ENCODE data around the gene FUT4. TPM values are rescaled to one million over a fixed set of nuclear protein-coding genes. Genes with fewer than 3 reads are reported as not detected.

Gene FUT4
- total RNA-seq, 2 experiments from 2014 or later: 1.2 to 1.5 TPM

GRCh38 chr11:94557421-94557820 is 13.7 kb downstream of the FUT4 start:
- Histone ChIP-seq H3K79me2 (ENCODE audit: insufficient read depth, low read depth, low read length) (no peaks in the 10 kb centered on the region), H3K27ac (ENCODE audit: low read depth, low read length, poor library complexity, severe bottlenecking) (no peak overlapping the region), H3K36me3 (ENCODE audit: insufficient read depth, low read length) (no peaks in the 10 kb centered on the region), H3K9me2 (ENCODE audit: insufficient read depth, low read length) (no peaks in the 10 kb centered on the region), H2AFZ (ENCODE audit: low read length) (no peak overlapping the region), H3K9me3 (ENCODE audit: low read length) (no peaks in the 10 kb centered on the region), H3K4me2 (ENCODE audit: low read length) (no peak overlapping the region), H3K4me3 (ENCODE audit: low read depth, low read length, poor library complexity, severe bottlenecking) (no peak overlapping the region), H3K4me1 (ENCODE audit: insufficient read depth, low read length, poor library complexity, severe bottlenecking) (no peaks in the 10 kb centered on the region), H4K20me1 (ENCODE audit: insufficient read depth, low read length) (no peaks in the 10 kb centered on the region)
- intact Hi-C loops (cut with micrococcal nuclease; ENCODE audit: unreplicated experiment): no loop called here
- POLR2A ChIA-PET: no interaction called here
- CTCF ChIA-PET (ENCODE audit: unreplicated experiment): no interaction called here
- DNase-seq (ENCODE audit: low spot score): no peak
- TF ChIP-seq, protein P1, sequence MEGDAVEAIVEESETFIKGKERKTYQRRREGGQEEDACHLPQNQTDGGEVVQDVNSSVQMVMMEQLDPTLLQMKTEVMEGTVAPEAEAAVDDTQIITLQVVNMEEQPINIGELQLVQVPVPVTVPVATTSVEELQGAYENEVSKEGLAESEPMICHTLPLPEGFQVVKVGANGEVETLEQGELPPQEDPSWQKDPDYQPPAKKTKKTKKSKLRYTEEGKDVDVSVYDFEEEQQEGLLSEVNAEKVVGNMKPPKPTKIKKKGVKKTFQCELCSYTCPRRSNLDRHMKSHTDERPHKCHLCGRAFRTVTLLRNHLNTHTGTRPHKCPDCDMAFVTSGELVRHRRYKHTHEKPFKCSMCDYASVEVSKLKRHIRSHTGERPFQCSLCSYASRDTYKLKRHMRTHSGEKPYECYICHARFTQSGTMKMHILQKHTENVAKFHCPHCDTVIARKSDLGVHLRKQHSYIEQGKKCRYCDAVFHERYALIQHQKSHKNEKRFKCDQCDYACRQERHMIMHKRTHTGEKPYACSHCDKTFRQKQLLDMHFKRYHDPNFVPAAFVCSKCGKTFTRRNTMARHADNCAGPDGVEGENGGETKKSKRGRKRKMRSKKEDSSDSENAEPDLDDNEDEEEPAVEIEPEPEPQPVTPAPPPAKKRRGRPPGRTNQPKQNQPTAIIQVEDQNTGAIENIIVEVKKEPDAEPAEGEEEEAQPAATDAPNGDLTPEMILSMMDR (conservative IDR thresholded peaks at IDR 0.05; ENCODE audit: low read length): no peak
- no peak for TF ChIP-seq EZH2phosphoT487 (IDR thresholded peaks at IDR 0.05; ENCODE audit: borderline replicate concordance, low read depth, low read length)
- no TSS peak for BruUV-seq (replicated peaks)

DNA sequence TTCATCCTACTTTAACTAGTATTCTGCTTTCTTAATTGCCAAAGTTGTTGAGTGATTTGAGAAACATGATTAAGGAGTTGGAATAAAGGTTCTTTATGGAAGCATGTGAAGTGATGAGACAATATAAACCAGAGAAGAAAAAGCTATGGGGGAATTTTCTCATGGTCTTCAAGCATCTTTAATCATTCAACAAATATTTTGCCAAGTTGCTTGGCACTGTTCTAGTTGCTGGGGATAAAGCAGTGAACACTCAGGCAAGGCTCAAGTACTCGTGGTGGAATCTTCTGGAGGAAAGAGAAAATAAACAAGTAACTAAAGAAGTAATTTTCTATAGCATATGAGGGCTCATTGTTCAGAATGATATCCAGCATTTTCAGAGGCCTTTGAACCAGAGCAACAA is 14.3 kb downstream of the FUT4 start:
- Histone ChIP-seq H3K36me3 (ENCODE audit: insufficient read depth, low read length) (no peaks in the 10 kb centered on the region), H3K9me3 (ENCODE audit: low read length) (no peaks in the 10 kb centered on the region), H2AFZ (ENCODE audit: low read length) (no peak overlapping the region), H3K4me2 (ENCODE audit: low read length) (no peak overlapping the region), H3K27ac (ENCODE audit: low read depth, low read length, poor library complexity, severe bottlenecking) (no peak overlapping the region), H3K9me2 (ENCODE audit: insufficient read depth, low read length) (no peaks in the 10 kb centered on the region), H3K79me2 (ENCODE audit: insufficient read depth, low read depth, low read length) (no peaks in the 10 kb centered on the region), H3K4me1 (ENCODE audit: insufficient read depth, low read length, poor library complexity, severe bottlenecking) (no peaks in the 10 kb centered on the region), H4K20me1 (ENCODE audit: insufficient read depth, low read length) (no peaks in the 10 kb centered on the region), H3K4me3 (ENCODE audit: low read depth, low read length, poor library complexity, severe bottlenecking) (no peak overlapping the region)
- ChIA-PET CTCF (ENCODE audit: unreplicated experiment) (no interaction called here), POLR2A (no interaction called here)
- BruUV-seq (replicated peaks): no TSS peak
- no peak for TF ChIP-seq EZH2phosphoT487 (IDR thresholded peaks at IDR 0.05; ENCODE audit: borderline replicate concordance, low read depth, low read length)
- TF ChIP-seq, protein P1 (conservative IDR thresholded peaks at IDR 0.05; ENCODE audit: low read length): no peak
- intact Hi-C loops (cut with micrococcal nuclease; ENCODE audit: unreplicated experiment): no loop called here
- DNase-seq (ENCODE audit: low spot score): no peak

GRCh38 chr11:94558468-94558867 is 14.7 kb downstream of the FUT4 start:
- H3K4me3 ChIP-seq (ENCODE audit: low read depth, low read length, poor library complexity, severe bottlenecking): no peak overlapping the region
- H3K36me3 ChIP-seq (ENCODE audit: insufficient read depth, low read length): no peaks in the 10 kb centered on the region
- no peak overlapping the region for H2AFZ ChIP-seq (ENCODE audit: low read length)
- H4K20me1 ChIP-seq (ENCODE audit: insufficient read depth, low read length): no peaks in the 10 kb centered on the region
- BruUV-seq (replicated peaks): no TSS peak
- H3K9me3 ChIP-seq (ENCODE audit: low read length): no peaks in the 10 kb centered on the region
- no peaks in the 10 kb centered on the region for H3K9me2 ChIP-seq (ENCODE audit: insufficient read depth, low read length)
- no peaks in the 10 kb centered on the region for H3K4me1 ChIP-seq (ENCODE audit: insufficient read depth, low read length, poor library complexity, severe bottlenecking)
- ChIA-PET POLR2A (no interaction called here), CTCF (ENCODE audit: unreplicated experiment) (no interaction called here)
- H3K4me2 ChIP-seq (ENCODE audit: low read length): no peak overlapping the region
- H3K79me2 ChIP-seq (ENCODE audit: insufficient read depth, low read depth, low read length): no peaks in the 10 kb centered on the region
- TF ChIP-seq EZH2phosphoT487 (IDR thresholded peaks at IDR 0.05; ENCODE audit: borderline replicate concordance, low read depth, low read length): no peak
- TF ChIP-seq, protein P1 (conservative IDR thresholded peaks at IDR 0.05; ENCODE audit: low read length): no peak
- intact Hi-C loops (cut with micrococcal nuclease; ENCODE audit: unreplicated experiment): no loop called here
- H3K27ac ChIP-seq (ENCODE audit: low read depth, low read length, poor library complexity, severe bottlenecking): no peak overlapping the region
- no peak for DNase-seq (ENCODE audit: low spot score)

All from OCI-LY7 (cell line).